A172 (cell line): ENCODE results near the gene CEACAM3. TPM values are rescaled to one million over a fixed set of nuclear protein-coding genes. Genes with fewer than 3 reads are reported as not detected.

Source experiments
- DNase-seq: peaks from one replicate; pipeline ENCODE4 v3.0.0-alpha.2; 2015; ENCODE audit warnings: low spot score
- total RNA-seq: library from RNA; depleted of rRNA; stranded (reverse); fragments of >200 nt; shearing (Covaris generic); gene quantifications from 2 replicates; pipeline ENCODE4 v1.2.3, GENCODE V29; 2014; rRNA removed

Gene CEACAM3
- total RNA-seq, 1 experiment from 2014 or later = not detected

DNA sequence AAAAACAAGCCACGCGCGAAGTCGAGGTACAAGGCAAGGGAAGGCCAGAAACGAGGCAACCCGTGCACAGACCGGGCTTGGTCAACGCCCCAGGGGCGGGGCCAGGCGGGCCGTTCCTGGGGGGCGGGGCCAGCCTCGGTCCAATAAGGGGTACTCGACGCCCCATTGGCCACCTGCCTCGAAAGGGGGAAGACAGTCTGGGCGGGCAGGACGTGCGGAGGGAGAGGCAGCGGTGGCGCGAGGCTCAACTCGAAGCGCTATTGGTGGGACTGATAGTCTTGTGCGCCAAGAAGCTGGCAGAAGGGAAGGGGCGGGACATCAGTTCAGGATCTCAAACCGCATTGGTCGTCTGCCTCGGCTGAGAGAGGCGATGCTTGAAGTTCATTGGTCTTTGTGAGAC, 48.2 kb downstream of the CEACAM3 start, which contains the start of gene LYPD4:
TSS of gene LYPD4 (minus strand) at position 83 of the 400 bp plus-strand sequence. CDS start 5,398 bp downstream, outside the sequence.
- no peak for DNase-seq

DNA sequence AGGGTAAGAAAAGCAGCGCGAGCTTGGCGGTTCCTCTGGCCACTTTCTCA, 48.4 kb downstream of the CEACAM3 start, which contains the start of gene DMRTC2:
TSS of gene DMRTC2 (plus strand) at position 42 of the 50 bp plus-strand sequence. CDS start 2,387 bp downstream, outside the sequence.
- no peak for DNase-seq

DNA sequence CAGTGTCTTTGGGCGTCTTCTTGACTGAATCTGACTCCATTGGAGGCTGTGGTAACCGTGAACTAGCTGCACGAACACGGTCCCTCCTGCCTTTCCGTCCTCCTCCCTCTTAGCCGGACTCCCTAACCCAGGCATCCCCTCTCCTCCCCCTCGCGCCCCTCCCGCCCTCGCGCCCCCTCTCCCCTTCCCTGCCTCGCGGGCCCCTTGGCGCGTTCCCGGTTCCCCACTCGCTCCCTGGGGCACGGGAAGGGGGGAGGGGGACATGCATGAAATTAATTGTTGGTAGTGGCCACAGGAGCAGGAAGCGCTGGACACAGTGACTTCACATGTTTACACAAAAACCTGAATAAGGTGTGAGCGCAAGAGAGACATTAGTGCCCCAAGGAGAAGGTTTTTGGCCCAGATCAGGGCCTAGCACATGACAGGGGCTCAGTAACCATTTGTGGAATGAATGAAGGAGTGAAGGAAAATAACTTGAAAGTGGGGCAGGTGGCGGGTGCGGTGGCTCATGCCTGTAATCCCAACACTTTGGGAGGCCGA, 48.7 kb downstream of the CEACAM3 start:
- no peak for DNase-seq

DNA sequence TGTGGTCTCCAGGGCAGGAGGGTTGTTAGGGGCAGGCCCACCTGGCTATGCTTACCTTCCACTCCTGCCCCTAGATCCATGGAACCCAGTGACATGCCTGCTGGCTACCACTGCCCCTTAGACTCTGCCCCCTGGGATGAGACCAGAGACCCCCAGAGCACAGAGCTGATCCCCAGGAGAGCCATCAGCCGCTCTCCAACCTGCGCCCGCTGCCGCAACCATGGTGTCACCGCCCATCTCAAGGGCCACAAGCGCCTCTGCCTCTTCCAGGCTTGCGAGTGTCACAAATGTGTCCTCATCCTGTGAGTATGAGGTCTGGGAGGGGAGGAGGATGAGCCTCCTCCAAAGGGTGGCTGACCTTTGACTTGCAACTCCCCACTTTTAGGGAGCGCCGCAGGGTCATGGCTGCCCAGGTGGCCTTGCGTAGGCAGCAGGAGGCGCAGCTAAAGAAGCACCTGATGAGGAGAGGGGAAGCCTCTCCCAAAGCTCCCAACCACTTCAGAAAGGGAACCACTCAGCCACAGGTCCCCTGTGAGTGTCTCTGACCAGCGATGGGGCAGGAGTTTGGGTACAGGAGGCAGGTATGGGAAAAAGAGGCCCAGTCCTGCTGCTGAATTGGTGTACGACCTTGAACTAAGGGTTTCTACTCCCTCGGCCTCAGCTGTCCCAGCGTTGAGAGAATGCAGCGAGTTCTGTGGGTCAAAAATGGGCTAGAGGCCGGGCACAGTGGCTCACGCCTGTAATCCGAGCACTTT, 51.1 kb downstream of the CEACAM3 start:
- no peak for DNase-seq

DNA sequence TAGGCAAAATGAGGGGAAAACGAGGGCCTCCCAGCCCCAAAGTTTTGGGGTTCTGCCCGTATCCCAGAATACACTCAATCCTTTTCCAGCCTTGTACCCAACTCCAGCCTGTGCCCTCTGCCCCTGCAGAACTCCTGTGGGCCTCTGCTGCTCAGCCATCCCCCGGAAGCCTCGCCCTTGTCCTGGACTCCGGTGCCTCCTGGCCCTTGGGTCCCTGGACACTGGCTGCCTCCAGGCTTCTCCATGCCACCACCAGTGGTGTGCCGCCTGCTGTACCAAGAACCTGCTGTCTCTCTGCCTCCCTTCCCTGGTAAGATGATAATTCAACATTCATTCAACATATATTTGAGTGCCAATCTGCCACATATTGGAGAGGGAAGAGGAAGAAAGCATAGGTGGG, 52.3 kb downstream of the CEACAM3 start:
- DNase-seq = no peak

DNA sequence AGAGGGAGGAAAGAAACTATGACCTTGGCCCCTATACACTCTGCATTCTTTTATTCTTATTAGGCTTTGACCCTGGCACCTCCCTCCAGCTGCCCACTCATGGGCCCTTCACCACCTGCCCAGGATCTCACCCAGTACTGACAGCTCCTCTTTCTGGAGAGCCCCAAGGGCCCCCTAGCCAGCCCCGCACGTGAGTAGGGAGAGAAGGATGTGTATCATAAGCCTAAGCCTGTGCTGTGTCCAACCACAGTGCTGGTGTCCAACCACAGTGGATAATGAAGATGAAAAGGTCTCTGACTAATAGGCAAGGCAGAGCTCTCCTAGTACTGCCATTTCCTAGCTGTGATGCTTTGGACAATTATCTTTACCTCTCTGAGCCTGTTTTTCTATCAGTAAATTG, 52.7 kb downstream of the CEACAM3 start:
- no peak for DNase-seq

DNA sequence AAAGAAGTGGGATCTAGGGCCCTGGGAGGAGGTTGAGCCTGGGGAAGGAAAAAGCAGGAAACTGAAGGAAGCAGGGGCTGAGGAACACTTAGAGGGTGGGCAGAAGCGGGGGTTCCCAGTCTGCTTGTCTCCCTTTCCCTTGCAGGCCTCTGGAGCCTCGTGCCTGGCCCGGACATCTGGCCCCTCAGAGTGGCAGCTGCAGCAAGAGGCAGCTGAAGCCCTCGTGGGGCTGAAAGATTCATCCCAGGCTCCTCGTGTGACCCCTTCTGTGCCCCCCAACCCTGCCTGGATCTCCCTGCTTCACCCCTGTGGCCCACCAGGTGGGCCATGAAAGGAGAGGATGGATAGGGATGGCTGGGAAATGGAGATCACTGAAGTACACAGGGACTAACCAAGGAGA, 54.0 kb downstream of the CEACAM3 start:
- no peak for DNase-seq

DNA sequence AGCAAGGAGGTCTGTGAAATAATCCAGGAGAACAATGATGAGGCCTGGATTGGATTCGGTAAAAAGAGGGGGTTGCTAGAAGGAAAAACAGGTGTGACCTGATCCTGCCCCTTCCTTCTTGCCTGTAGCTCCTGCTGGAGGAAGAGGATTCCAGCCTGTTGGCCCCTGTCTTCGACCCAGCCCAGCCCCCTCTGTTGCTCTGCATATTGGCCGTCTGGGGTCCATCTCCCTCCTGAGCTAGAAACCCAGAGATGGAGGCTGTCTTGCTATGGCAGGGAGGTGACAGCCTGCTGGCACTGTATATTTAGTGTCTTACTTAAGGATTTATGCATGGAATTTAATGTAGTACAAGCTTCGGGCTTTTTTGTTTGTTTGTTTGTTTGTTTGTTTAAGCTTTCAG, 55.1 kb downstream of the CEACAM3 start:
- no peak for DNase-seq

DNA sequence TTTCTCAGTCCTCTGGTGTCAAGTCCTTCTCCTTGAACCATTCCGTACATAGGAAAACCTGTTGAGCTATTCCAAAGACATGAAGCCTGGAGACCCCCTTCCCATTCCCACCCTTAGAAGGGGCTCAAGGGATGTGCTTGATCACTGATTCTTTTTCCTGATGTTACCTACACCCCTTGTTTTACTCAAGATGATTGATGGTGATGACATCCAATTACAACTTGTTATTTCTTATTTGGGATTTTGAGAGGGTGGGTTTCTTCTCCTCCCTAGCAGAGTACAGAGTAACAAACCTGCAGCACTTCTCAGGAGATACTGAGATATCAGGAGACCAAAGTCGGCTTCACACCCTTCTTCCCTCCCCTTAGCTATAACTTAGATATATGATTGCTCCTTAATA, 57.0 kb downstream of the CEACAM3 start:
- no peak for DNase-seq

DNA sequence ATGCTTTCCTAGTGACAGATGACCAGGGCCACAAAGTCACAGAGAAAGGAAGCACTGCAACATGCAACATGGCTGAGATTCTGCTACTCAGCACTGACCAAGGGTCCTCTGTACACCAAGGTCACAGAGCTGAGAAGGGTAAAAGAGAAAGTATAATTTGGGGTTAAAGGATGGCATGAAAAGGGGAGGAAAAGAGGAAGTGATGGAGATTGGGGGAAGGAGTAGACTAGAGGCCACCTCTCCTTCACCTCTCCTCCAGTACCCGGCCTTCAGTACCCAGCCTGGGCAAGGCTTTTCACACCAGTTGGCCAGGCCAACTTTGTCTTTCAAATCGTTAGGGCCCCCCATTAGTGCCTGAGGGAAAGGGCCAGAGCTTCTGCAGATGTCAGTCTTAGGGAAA, 57.4 kb downstream of the CEACAM3 start:
- DNase-seq = no peak

DNA sequence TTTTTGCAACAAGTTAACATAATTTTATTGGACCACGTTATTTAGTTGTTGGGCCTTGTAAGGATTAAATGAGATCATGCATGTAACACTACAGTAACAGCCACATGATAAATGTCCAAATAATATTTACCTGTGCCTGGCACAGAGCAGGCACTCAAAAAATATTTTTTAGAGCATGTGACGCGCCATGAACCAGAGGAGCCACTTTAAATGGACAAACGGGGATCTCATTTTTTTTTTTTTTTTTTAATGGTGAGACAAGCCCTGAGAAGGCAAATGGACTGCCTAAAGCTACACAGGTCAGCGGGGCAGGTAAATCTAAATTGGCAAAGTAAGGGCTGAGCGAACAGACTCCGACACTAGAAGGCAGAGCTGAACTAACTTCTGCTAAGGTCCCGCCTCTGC, 62.8 kb downstream of the CEACAM3 start:
- no peak for DNase-seq

DNA sequence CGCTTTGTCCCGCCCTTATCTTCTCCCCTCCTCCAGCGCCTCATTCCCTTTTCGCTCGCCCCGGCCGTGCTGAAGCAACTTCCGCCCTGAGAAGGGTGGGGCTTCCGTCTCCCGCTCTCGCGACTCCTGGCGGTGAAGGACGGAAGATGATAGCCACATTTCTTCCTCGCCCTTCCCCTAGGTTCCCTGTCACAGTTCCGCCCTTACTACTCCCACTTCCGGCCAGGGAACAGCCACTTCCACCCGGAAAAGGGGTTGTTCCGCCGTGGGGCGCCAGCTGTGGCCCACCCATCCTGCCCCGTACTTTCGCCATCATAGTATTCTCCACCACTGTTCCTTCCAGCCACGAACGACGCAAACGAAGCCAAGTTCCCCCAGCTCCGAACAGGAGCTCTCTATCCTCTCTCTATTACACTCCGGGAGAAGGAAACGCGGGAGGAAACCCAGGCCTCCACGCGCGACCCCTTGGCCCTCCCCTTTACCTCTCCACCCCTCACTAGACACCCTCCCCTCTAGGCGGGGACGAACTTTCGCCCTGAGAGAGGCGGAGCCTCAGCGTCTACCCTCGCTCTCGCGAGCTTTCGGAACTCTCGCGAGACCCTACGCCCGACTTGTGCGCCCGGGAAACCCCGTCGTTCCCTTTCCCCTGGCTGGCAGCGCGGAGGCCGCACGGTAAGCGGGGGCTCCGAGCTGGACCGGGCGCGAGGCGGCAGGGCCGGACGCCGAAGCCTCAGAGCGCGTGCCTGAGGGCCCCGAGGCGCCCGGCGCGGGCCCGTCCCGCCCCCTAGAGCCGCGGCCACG, 63.4 kb downstream of the CEACAM3 start, which contains the start of gene RPS19:
TSS of gene RPS19 (plus strand) at position 638 of the 801 bp plus-strand sequence. CDS start 520 bp downstream, outside the sequence.
- peak; percentile 98 for DNase-seq

DNA sequence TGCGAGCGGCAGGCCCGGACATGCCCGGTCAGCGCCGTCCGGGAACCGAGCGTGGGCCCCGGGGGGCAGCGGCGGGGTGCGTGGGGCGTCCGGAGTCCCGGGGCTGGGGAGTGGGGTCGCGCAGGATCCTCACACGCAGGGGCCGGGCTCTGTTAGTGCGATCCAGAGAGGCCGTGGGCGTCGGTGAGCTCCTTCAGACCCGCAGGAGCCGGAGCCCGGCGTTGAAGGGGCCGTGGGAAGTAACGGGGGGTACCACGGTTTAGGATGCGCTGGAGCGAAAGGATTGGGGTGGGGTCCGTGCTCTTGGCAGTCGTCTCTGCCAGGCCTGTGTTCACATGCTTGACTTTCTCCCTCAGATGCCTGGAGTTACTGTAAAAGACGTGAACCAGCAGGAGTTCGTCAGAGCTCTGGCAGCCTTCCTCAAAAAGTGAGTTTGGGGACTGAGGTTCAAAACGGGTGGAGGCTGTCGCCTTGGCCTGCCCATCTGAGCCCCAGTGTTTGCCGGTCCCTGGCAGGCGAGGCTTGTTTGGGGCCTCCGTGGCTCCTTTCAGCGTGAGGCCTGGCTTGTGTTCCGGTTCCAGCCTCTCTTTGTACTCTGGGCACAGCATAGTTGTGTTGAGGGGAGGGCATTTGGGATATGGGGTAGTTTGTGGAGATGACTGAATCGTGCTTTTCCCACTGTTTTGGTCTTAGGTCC, 64.2 kb downstream of the CEACAM3 start:
- DNase-seq = no peak

Other genes starting within 250 kb of the CEACAM3 start
- gene CEACAM21, start 220.4 kb upstream of the CEACAM3 start, total RNA-seq = not detected in 2 replicates
- gene CEACAM4, start 169.5 kb upstream of the CEACAM3 start, total RNA-seq = not detected in 2 replicates
- not detected in 2 replicates for gene CEACAM7, start 108.3 kb upstream of the CEACAM3 start, total RNA-seq
- gene CEACAM5, start 88.0 kb upstream of the CEACAM3 start, total RNA-seq = not detected in 2 replicates
- not detected in 2 replicates for gene CEACAM6, start 41.1 kb upstream of the CEACAM3 start, total RNA-seq
- not detected in 2 replicates for gene LYPD4, start 48.1 kb downstream of the CEACAM3 start, total RNA-seq
- not detected in 2 replicates for gene DMRTC2, start 48.5 kb downstream of the CEACAM3 start, total RNA-seq
- gene RPS19, start 63.7 kb downstream of the CEACAM3 start, total RNA-seq = 1,133 and 1,859 TPM in 2 replicates
- not detected in 2 replicates for gene CD79A, start 80.7 kb downstream of the CEACAM3 start, total RNA-seq
- gene ARHGEF1, start 86.6 kb downstream of the CEACAM3 start, total RNA-seq = 72.5 and 108 TPM in 2 replicates
- gene ERFL, start 131.9 kb downstream of the CEACAM3 start, total RNA-seq = 0.07 and 0.47 TPM in 2 replicates
- 105 and 138 TPM in 2 replicates for gene RABAC1, start 162.7 kb downstream of the CEACAM3 start, total RNA-seq
- 0.76 and 0.86 TPM in 2 replicates for gene ATP1A3, start 197.6 kb downstream of the CEACAM3 start, total RNA-seq